ENCODE measurements around the gene TUSC7. TPM values are rescaled to one million over a fixed set of nuclear protein-coding genes. Genes with fewer than 3 reads are reported as not detected.

TUSC7 gene
- total and polyA plus RNA-seq, 2 of the 4 experiments (the other 2 are of a cell fraction), result not detected

DNA sequence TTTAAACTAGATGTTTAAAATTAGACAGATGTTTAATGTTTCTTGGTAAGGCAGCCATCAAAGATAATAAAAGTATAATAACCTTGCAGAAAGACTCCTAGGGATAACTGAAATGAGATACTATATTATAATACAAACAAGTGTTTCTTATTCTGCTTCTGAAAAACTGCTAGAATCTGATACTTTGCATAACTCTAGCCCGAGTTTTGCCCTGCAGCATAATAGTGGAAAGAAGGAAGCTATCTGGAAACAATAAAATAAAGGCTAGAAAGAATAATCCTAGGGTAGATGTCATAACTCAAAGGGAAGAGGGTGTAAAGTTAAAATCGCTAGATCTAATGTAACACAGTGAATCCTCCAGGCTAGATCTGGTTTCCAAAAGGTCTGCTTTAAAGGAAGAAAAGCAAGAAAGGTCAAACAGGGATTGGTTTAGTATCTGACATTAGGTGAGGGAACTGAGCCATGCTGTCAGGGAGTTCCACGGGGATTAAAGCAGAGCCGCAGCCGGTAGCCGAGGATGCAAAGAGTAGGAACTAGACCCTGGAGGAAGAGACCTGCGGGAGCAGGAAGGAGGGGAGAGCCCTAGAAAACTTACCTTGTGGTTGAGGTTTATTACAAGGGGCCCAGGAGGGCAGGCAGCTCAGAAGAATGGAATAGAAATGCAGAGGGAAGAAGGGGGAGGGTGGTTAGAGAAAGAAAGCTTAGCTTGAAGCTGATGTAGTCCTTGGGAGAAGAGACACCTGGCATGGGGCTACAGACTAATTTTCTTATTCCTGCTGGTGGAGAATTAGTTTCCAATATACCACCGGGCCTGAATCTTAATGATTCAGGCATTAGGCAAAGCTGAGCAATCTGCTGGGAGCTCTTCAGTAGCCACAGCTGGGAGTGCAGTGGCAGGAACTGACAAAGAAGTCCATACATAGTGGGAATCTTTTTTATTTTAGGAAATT, 46.1 kb upstream of the TUSC7 start (continued):
- TF ChIP-seq CEBPB (IDR thresholded peaks at IDR 0.05; ENCODE audit: low read depth, low read length), result no peak

DNA sequence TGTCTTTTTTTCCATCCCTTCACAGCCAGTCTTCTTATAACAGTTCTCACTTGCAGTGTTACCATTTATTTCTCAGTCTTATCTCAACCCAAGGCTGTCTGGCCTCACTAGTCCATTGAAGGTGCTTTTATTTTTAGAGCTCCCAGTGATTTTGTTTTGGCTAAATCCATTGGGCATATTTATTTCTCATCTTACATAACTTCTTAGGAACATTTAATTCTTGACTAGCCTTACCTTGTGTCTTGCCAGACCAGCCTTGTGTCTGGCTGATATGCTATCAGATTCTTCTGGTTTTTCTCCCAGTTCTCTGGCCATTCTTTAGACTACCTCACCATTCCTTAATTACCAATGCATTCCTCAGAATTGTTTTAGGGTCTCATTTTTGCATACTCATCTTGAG, 42.3 kb upstream of the TUSC7 start:
- Histone ChIP-seq H3K4me3 (ENCODE audit: insufficient read depth, low read depth, low read length) (no peak overlapping the region), H4K20me1 (ENCODE audit: insufficient read depth, low read length) (no peaks in the 10 kb centered on the region), H3K4ac (ENCODE audit: low read depth, low read length) (no peak overlapping the region), H3K79me1 (ENCODE audit: low read depth in 1 of 2, low read length in 2 of 2) (no peaks in the 10 kb centered on the region), H3K18ac (ENCODE audit: low read depth, low read length) (no peak overlapping the region), H3K14ac (replicated peaks; ENCODE audit: low read depth, low read length) (no peak overlapping the region), H3K4me2 (ENCODE audit: low read depth, low read length) (no peak overlapping the region), H2AFZ (replicated peaks; ENCODE audit: low read length, poor library complexity) (no peak overlapping the region), H3K36me3 (ENCODE audit: control insufficient read depth, insufficient read depth, low read length) (no peaks in the 10 kb centered on the region), H4K91ac (ENCODE audit: insufficient read depth, low read depth, low read length) (no peak overlapping the region), H3K9ac (ENCODE audit: low read depth, low read length) (no peak overlapping the region), H4K8ac (ENCODE audit: low read depth in 2 of 2, low read length in 2 of 2) (no peak overlapping the region), H3K27ac (ENCODE audit: insufficient read depth, low read length) (no peak overlapping the region), H3K56ac (ENCODE audit: extremely low read depth, insufficient read depth, low read length) (no peak overlapping the region), H2BK120ac (ENCODE audit: low read depth, low read length) (no peak overlapping the region), H3K27me3 (ENCODE audit: control insufficient read depth, insufficient read depth, low read length) (no peaks in the 10 kb centered on the region), H3K23ac (ENCODE audit: low read depth, low read length) (no peak overlapping the region), H2BK5ac (ENCODE audit: low read depth, low read length, poor library complexity, severe bottlenecking) (no peak overlapping the region), H3K9me1 (ENCODE audit: insufficient read depth, low read length) (no peaks in the 10 kb centered on the region), H2AK5ac (ENCODE audit: low read depth, low read length) (no peak overlapping the region), H2BK20ac (ENCODE audit: low read depth, low read length) (no peak overlapping the region), H3K4me1 (ENCODE audit: control insufficient read depth, insufficient read depth, low read length) (no peaks in the 10 kb centered on the region), H4K5ac (ENCODE audit: low read depth, low read length) (no peak overlapping the region), H2AK9ac (replicated peaks; ENCODE audit: low read depth, low read length, poor library complexity) (no peak overlapping the region), H3K9me3 (ENCODE audit: control insufficient read depth, insufficient read depth, low read length) (no peaks in the 10 kb centered on the region), H2BK15ac (ENCODE audit: low read depth, low read length) (no peak overlapping the region)
- in situ Hi-C loops (cut with MboI; ENCODE audit: low sequenced_read_pairs), result no loop called here
- BruUV-seq (replicated peaks), result no TSS peak
- ATAC-seq (ENCODE audit: low read depth) (no peak), DNase-seq (no peak)
- intact Hi-C loops (cut with micrococcal nuclease), result no loop called here
- TF ChIP-seq RFX5 (IDR thresholded peaks at IDR 0.05; ENCODE audit: low read depth, low read length) (no peak), BHLHE40 (IDR thresholded peaks at IDR 0.05; ENCODE audit: low read depth, low read length) (no peak), FOS (IDR thresholded peaks at IDR 0.05; ENCODE audit: low read depth, low read length) (no peak), MXI1 (IDR thresholded peaks at IDR 0.05; ENCODE audit: borderline replicate concordance, low read depth, low read length) (no peak), MAFK (IDR thresholded peaks at IDR 0.05; ENCODE audit: low read depth, low read length) (no peak)
- TF ChIP-seq, protein P1, sequence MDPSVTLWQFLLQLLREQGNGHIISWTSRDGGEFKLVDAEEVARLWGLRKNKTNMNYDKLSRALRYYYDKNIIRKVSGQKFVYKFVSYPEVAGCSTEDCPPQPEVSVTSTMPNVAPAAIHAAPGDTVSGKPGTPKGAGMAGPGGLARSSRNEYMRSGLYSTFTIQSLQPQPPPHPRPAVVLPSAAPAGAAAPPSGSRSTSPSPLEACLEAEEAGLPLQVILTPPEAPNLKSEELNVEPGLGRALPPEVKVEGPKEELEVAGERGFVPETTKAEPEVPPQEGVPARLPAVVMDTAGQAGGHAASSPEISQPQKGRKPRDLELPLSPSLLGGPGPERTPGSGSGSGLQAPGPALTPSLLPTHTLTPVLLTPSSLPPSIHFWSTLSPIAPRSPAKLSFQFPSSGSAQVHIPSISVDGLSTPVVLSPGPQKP (IDR thresholded peaks at IDR 0.05; ENCODE audit: borderline replicate concordance, low read depth, low read length), result no peak
- TF ChIP-seq, protein P2, sequence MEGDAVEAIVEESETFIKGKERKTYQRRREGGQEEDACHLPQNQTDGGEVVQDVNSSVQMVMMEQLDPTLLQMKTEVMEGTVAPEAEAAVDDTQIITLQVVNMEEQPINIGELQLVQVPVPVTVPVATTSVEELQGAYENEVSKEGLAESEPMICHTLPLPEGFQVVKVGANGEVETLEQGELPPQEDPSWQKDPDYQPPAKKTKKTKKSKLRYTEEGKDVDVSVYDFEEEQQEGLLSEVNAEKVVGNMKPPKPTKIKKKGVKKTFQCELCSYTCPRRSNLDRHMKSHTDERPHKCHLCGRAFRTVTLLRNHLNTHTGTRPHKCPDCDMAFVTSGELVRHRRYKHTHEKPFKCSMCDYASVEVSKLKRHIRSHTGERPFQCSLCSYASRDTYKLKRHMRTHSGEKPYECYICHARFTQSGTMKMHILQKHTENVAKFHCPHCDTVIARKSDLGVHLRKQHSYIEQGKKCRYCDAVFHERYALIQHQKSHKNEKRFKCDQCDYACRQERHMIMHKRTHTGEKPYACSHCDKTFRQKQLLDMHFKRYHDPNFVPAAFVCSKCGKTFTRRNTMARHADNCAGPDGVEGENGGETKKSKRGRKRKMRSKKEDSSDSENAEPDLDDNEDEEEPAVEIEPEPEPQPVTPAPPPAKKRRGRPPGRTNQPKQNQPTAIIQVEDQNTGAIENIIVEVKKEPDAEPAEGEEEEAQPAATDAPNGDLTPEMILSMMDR (conservative IDR thresholded peaks at IDR 0.05; ENCODE audit: low read depth, low read length), result no peak
- POLR2A ChIA-PET (ENCODE audit: unreplicated experiment), result no interaction called here
- CTCF ChIA-PET, result no interaction called here
- dilution Hi-C loops (cut with HindIII; ENCODE audit: low sequenced_read_pairs, unreplicated experiment), result no loop called here
